ENCODE data around the gene KHDC1L.
"Not testable (repeated sequence)": the region's sequence is repeated elsewhere in the genome, so short reads cannot be mapped to it uniquely, and the experiment has no call there.

The KHDC1L gene

DNA sequence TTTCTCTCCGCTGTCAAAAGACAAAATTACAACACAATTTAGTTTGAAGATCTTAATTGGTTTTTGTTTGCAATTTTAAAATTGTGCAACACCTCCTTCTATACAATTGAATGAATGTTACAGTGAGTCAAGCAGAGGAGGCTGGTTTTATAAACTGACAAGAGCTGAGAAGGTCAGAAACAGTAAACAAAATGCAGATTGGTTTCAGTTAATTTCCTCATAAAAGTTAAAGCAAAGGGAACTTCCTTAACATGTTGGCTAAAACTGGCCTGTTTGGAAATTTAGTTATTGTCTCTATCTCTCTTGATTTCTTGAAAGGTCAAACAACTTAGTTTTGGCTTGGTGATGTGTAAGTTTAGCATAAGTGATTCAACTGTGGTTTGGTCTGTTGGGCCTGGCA is 22.2 kb downstream of the KHDC1L start:
- DNase-seq: no peak

DNA sequence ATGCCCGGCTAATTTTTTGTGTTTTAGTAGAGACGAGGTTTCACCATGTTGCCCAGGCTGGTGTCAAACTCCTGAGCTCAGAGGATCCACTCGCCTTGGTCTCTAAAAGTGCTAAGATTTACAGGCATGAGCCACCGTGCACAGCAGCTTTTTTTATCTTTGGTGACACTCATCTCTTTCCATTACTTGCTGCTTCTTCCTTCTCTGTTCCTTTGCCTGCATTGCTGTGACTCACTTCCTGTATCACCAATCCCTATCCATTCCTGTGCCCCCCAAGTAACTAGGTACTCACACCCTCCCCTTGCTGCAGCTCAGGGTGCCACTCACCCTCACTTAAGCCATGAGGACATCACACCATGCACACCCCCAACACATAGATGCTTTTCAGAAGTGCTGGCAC is 24.6 kb downstream of the KHDC1L start:
- no peak for DNase-seq

- DNase-seq: no peak
Measured at GRCh38 chr6:73200247-73200646, 25.0 kb downstream of the KHDC1L start.

DNA sequence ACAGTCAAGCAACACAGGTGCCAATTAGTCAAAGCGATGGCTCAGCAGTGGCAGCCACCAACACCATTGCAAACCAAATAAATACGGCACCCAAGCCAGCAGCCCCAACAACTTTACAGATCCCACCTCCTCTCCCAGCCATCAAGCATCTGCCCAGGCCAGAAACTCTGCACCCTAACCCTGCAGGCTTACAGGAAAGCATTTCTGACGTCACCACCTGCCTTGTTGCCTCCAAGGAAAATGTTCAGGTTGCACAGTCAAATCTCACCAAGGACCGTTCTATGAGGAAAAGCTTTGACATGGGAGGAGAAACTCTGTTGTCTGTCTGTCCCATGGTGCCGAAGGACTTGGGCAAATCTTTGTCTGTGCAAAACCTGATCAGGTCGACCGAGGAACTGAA is 30.6 kb downstream of the KHDC1L start:
- DNase-seq: no peak

DNA sequence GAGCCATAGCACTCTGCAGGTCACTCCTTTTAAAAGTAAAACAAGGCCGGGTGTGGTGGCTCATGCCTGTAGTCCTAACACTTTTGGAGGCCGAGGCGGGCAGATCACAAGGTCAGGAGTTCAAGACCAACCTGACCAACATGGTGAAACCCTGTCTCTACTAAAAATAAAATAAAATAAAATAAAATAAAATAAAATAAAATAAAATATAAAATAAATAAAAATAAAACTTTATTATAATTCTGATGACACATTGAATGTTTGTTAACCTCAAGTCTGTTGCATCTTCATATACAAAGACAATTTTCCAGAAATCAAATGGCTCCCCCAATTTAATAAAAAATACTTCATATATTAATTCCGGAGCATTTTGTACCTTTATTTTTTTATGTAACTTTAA is 32.0 kb downstream of the KHDC1L start:
- DNase-seq: not testable (repeated sequence)

- no peak for DNase-seq
Measured at GRCh38 chr6:73182021-73182607, 43.2 kb downstream of the KHDC1L start.

DNA sequence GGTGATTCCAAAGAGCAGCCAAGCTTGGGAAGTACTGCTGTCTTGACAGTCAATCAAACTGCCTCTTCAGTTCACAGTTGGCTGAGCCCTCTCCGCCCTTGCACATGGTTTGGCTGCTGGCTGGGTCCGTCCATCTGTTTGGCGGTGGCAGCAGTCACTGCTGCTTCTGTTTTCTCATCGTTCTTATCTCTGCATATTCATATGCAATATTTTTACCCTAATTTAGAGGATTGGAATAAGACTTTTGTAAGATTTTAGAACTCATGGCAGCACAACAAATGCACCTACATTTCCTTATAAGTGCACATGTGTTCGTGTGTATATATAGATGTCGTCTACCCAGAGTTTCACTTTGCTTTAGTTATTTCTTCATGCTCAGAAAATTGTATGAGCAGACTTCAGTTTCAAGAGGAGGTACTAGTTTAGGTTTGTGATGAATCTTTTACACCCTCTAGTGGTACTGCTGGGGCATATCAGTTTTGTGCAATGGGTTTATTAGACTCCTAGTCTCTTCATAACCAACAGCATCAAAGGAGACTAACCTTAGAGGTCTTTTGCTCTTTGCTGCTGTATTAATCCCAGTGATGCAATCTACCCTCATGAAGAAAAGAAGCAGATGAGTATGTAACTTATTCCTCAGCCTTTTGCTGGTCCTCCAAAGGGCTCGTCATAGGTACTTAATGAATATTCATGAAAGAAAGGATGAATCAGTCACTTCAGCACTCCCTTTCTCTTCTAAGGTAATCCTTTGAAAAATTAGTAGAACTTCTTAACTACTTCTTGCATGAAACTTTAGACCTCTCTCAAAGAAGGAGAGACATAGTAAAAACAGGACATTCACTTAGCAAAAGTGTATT is 44.3 kb downstream of the KHDC1L start:
- DNase-seq: no peak

GRCh38 chr6:73180076-73180738 is 45.1 kb downstream of the KHDC1L start:
- no peak for DNase-seq

- DNase-seq: no peak
Measured at GRCh38 chr6:73177221-73177944, 47.9 kb downstream of the KHDC1L start.

DNA sequence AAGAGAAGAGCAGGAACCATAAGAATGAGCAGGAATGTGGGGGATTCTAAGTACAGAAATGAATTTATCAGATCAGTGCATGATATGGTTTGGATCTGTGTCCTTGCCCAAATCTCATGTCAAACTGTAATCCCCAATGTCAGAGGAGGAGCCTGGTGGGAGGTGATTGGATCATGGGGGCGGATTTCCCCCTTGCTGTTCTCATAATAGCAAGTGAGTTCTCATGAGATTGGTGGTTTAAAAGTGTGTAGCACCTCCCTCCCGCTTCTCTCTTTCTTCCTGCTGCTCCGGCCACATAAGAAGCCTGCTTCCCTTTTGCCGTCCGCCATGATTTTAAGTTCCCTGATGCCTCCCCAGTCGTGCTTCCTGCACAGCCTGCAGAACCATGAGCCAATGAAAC is 49.2 kb downstream of the KHDC1L start:
- DNase-seq: no peak

- no peak for DNase-seq
Measured at GRCh38 chr6:73174646-73175045, 50.6 kb downstream of the KHDC1L start.
